HG03565 (cell line): Measurements from ENCODE around the gene NPIPA7.
"Not testable (repeated sequence)": the region's sequence is repeated elsewhere in the genome, so short reads cannot be mapped to it uniquely, and the experiment has no call there.

ENCODE experiments used
- ATAC-seq: cut with Tn5 transposase; IDR thresholded peaks from one replicate; pipeline ENCODE4 v1.9.1; 2021; ENCODE audit warnings: mild to moderate bottlenecking, moderate library complexity; ENCODE audit not compliant: unreplicated experiment

NPIPA7 gene

GRCh38 chr16:16378840-16379239 lies at the start of gene NPIPA7:
Gene NPIPA7 (plus strand): TSS chr16:16379140. CDS start chr16:16379245, 105 bp downstream.
- ATAC-seq = not testable (repeated sequence)

GRCh38 chr16:16331466-16331865 lies 47.5 kb upstream of the NPIPA7 start:
- ATAC-seq = not testable (repeated sequence)

GRCh38 chr16:16357556-16357955 lies 21.4 kb upstream of the NPIPA7 start:
- not testable (repeated sequence) for ATAC-seq

- not testable (repeated sequence) for ATAC-seq
These were observed 20.2 kb upstream of the NPIPA7 start for GRCh38 chr16:16358539-16359240.

GRCh38 chr16:16363595-16363994 lies 15.3 kb upstream of the NPIPA7 start:
- ATAC-seq = not testable (repeated sequence)

- not testable (repeated sequence) for ATAC-seq
These were observed 14.8 kb upstream of the NPIPA7 start for GRCh38 chr16:16364100-16364499.

- ATAC-seq = not testable (repeated sequence)
These were observed 14.2 kb upstream of the NPIPA7 start for GRCh38 chr16:16364701-16365100.

- ATAC-seq = not testable (repeated sequence)
These were observed 13.6 kb upstream of the NPIPA7 start for GRCh38 chr16:16365319-16365718.

GRCh38 chr16:16365851-16366250 lies 13.1 kb upstream of the NPIPA7 start:
- not testable (repeated sequence) for ATAC-seq

GRCh38 chr16:16366552-16367284 lies 12.2 kb upstream of the NPIPA7 start:
- ATAC-seq = not testable (repeated sequence)

GRCh38 chr16:16367285-16367628 lies 11.7 kb upstream of the NPIPA7 start:
- ATAC-seq = not testable (repeated sequence)

GRCh38 chr16:16369081-16369856 lies 9.7 kb upstream of the NPIPA7 start:
- not testable (repeated sequence) for ATAC-seq

GRCh38 chr16:16371136-16371735 lies 7.7 kb upstream of the NPIPA7 start:
- ATAC-seq = not testable (repeated sequence)

GRCh38 chr16:16374192-16374591 lies 4.7 kb upstream of the NPIPA7 start:
- ATAC-seq = not testable (repeated sequence)

GRCh38 chr16:16399685-16400084 lies 20.7 kb downstream of the NPIPA7 start:
- ATAC-seq = not testable (repeated sequence)

GRCh38 chr16:16402333-16402732 lies 23.4 kb downstream of the NPIPA7 start:
- ATAC-seq = not testable (repeated sequence)

- not testable (repeated sequence) for ATAC-seq
These were observed 25.3 kb downstream of the NPIPA7 start for GRCh38 chr16:16404283-16404682.

GRCh38 chr16:16405421-16405820 lies 26.5 kb downstream of the NPIPA7 start:
- not testable (repeated sequence) for ATAC-seq

- ATAC-seq = not testable (repeated sequence)
These were observed 29.5 kb downstream of the NPIPA7 start for GRCh38 chr16:16408430-16408829.

- ATAC-seq = not testable (repeated sequence)
These were observed 34.8 kb downstream of the NPIPA7 start for GRCh38 chr16:16413773-16414172.

GRCh38 chr16:16417071-16417470 lies 38.1 kb downstream of the NPIPA7 start:
- ATAC-seq = not testable (repeated sequence)
